Measurements from ENCODE around the gene SLC30A2. TPM values are rescaled to one million over a fixed set of nuclear protein-coding genes. Genes with fewer than 3 reads are reported as not detected.

The SLC30A2 gene
- polyA plus RNA-seq, 1 donor from 2014 or later: 0.46 TPM

GRCh38 chr1:26029864-26030481 is 15.9 kb downstream of the SLC30A2 start:
- no peaks in the 10 kb centered on the region for H3K36me3 ChIP-seq (ENCODE audit: insufficient read depth, low read length)
- no peak overlapping the region for H3K9ac ChIP-seq (ENCODE audit: low read length)
- no peak overlapping the region for H3K27ac ChIP-seq (ENCODE audit: low read length)
- TF ChIP-seq TAF1 (IDR thresholded peaks at IDR 0.05; ENCODE audit: low read depth) (no peak), MXI1 (conservative IDR thresholded peaks at IDR 0.05; ENCODE audit: poor library complexity, severe bottlenecking) (no peak), POLR2AphosphoS5 (IDR thresholded peaks at IDR 0.05) (no peak), EZH2 (IDR thresholded peaks at IDR 0.05; ENCODE audit: borderline replicate concordance, insufficient read depth, low read length, poor library complexity, severe bottlenecking) (no peak), EP300 (conservative IDR thresholded peaks at IDR 0.05; ENCODE audit: poor library complexity, severe bottlenecking) (no peak), REST (IDR thresholded peaks at IDR 0.05; ENCODE audit: borderline replicate concordance) (no peak), SMC3 (conservative IDR thresholded peaks at IDR 0.05; ENCODE audit: poor library complexity) (no peak), RAD21 (conservative IDR thresholded peaks at IDR 0.05) (no peak)
- TF ChIP-seq, protein P1, sequence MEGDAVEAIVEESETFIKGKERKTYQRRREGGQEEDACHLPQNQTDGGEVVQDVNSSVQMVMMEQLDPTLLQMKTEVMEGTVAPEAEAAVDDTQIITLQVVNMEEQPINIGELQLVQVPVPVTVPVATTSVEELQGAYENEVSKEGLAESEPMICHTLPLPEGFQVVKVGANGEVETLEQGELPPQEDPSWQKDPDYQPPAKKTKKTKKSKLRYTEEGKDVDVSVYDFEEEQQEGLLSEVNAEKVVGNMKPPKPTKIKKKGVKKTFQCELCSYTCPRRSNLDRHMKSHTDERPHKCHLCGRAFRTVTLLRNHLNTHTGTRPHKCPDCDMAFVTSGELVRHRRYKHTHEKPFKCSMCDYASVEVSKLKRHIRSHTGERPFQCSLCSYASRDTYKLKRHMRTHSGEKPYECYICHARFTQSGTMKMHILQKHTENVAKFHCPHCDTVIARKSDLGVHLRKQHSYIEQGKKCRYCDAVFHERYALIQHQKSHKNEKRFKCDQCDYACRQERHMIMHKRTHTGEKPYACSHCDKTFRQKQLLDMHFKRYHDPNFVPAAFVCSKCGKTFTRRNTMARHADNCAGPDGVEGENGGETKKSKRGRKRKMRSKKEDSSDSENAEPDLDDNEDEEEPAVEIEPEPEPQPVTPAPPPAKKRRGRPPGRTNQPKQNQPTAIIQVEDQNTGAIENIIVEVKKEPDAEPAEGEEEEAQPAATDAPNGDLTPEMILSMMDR (IDR thresholded peaks at IDR 0.05; ENCODE audit: poor library complexity, severe bottlenecking): no peak
- no peaks in the 10 kb centered on the region for H3F3A ChIP-seq (ENCODE audit: insufficient read depth, low read length, poor library complexity, severe bottlenecking)
- no peaks in the 10 kb centered on the region for H3K79me2 ChIP-seq (replicated peaks; ENCODE audit: insufficient read depth, low read length)
- H3K4me3 ChIP-seq (ENCODE audit: low read length): no peak overlapping the region
- no peaks in the 10 kb centered on the region for H3K9me2 ChIP-seq (ENCODE audit: insufficient read depth, low read length)
- H3K4me2 ChIP-seq (ENCODE audit: low read length): no peak overlapping the region
- no peaks in the 10 kb centered on the region for H3K9me3 ChIP-seq (ENCODE audit: low read length)
- H2AFZ ChIP-seq (ENCODE audit: low read depth, low read length): no peak overlapping the region
- no peaks in the 10 kb centered on the region for H4K20me1 ChIP-seq (ENCODE audit: insufficient read depth)
- no peaks in the 10 kb centered on the region for H3K27me3 ChIP-seq (ENCODE audit: insufficient read depth, low read depth, low read length)

GRCh38 chr1:26029054-26029863 is 16.7 kb downstream of the SLC30A2 start:
- Histone ChIP-seq H3K9ac (ENCODE audit: low read length) (no peak overlapping the region), H4K20me1 (ENCODE audit: insufficient read depth) (no peaks in the 10 kb centered on the region), H3K9me3 (ENCODE audit: low read length) (no peaks in the 10 kb centered on the region), H3K27me3 (ENCODE audit: insufficient read depth, low read depth, low read length) (no peaks in the 10 kb centered on the region), H3K4me3 (ENCODE audit: low read length) (no peak overlapping the region), H3K27ac (ENCODE audit: low read length) (no peak overlapping the region), H3K79me2 (replicated peaks; ENCODE audit: insufficient read depth, low read length) (no peaks in the 10 kb centered on the region), H3K4me2 (ENCODE audit: low read length) (no peak overlapping the region), H3F3A (ENCODE audit: insufficient read depth, low read length, poor library complexity, severe bottlenecking) (no peaks in the 10 kb centered on the region), H3K36me3 (ENCODE audit: insufficient read depth, low read length) (no peaks in the 10 kb centered on the region), H3K9me2 (ENCODE audit: insufficient read depth, low read length) (no peaks in the 10 kb centered on the region), H2AFZ (ENCODE audit: low read depth, low read length) (no peak overlapping the region)
- TF ChIP-seq REST (IDR thresholded peaks at IDR 0.05; ENCODE audit: borderline replicate concordance) (no peak), EZH2 (IDR thresholded peaks at IDR 0.05; ENCODE audit: borderline replicate concordance, insufficient read depth, low read length, poor library complexity, severe bottlenecking) (no peak), EP300 (conservative IDR thresholded peaks at IDR 0.05; ENCODE audit: poor library complexity, severe bottlenecking) (no peak), POLR2AphosphoS5 (IDR thresholded peaks at IDR 0.05) (no peak), RAD21 (conservative IDR thresholded peaks at IDR 0.05) (no peak), MXI1 (conservative IDR thresholded peaks at IDR 0.05; ENCODE audit: poor library complexity, severe bottlenecking) (no peak), SMC3 (conservative IDR thresholded peaks at IDR 0.05; ENCODE audit: poor library complexity) (no peak)
- TF ChIP-seq, protein P1 (IDR thresholded peaks at IDR 0.05; ENCODE audit: poor library complexity, severe bottlenecking): no peak
